HUES48 (cell line): Measurements from ENCODE around the gene SCN1B.
"Not testable (repeated sequence)": the region's sequence is repeated elsewhere in the genome, so short reads cannot be mapped to it uniquely, and the experiment has no call there.

Experiments
- H3K27ac ChIP-seq: one replicate; pipeline ENCODE4 v1.7.0; 2013; ENCODE audit warnings: low read depth, low read length, inconsistent platforms
- H3K27me3 ChIP-seq: 2 replicates; pipeline ENCODE4 v1.6.1; 2013; ENCODE audit warnings: mild to moderate bottlenecking, low read length; ENCODE audit not compliant: control insufficient read depth, insufficient read depth
- H3K36me3 ChIP-seq: 2 replicates; pipeline ENCODE4 v1.6.1; 2013; ENCODE audit warnings: low read length; ENCODE audit not compliant: control insufficient read depth, insufficient read depth
- H3K4me1 ChIP-seq: 2 replicates; pipeline ENCODE4 v1.6.1; 2013; ENCODE audit warnings: mild to moderate bottlenecking, low read length; ENCODE audit not compliant: control insufficient read depth, insufficient read depth
- H3K4me3 ChIP-seq: 2 replicates; pipeline ENCODE4 v1.5.1; 2013; ENCODE audit warnings: mild to moderate bottlenecking, low read depth, low read length
- H3K9ac ChIP-seq: 2 replicates; pipeline ENCODE4 v1.6.1; 2013; ENCODE audit warnings: mild to moderate bottlenecking, low read depth, low read length, moderate library complexity
- H3K9me3 ChIP-seq: 2 replicates; pipeline ENCODE4 v1.6.1; 2013; ENCODE audit warnings: low read length; ENCODE audit not compliant: control insufficient read depth, insufficient read depth

SCN1B gene

GRCh38 chr19:35011737-35012682, 18.3 kb upstream of the SCN1B start:
- Histone ChIP-seq H3K27ac (no peak overlapping the region), H3K36me3 (peaks cover 83% of the 10 kb centered on the region), H3K9ac (no peak overlapping the region), H3K9me3 (no peaks in the 10 kb centered on the region), H3K27me3 (no peaks in the 10 kb centered on the region), H3K4me3 (no peak overlapping the region), H3K4me1 (no peaks in the 10 kb centered on the region)

- H3K27ac ChIP-seq: no peak overlapping the region
- no peaks in the 10 kb centered on the region for H3K9me3 ChIP-seq
- H3K9ac ChIP-seq: no peak overlapping the region
- H3K4me1 ChIP-seq: no peaks in the 10 kb centered on the region
- no peaks in the 10 kb centered on the region for H3K27me3 ChIP-seq
- peaks cover 94% of the 10 kb centered on the region for H3K36me3 ChIP-seq
- H3K4me3 ChIP-seq: no peak overlapping the region
Measured at GRCh38 chr19:35013041-35013819, 17.0 kb upstream of the SCN1B start.

- Histone ChIP-seq H3K9me3 (no peaks in the 10 kb centered on the region), H3K27me3 (no peaks in the 10 kb centered on the region), H3K4me1 (no peaks in the 10 kb centered on the region), H3K27ac (no peak overlapping the region), H3K36me3 (peaks cover 94% of the 10 kb centered on the region), H3K9ac (no peak overlapping the region), H3K4me3 (no peak overlapping the region)
Measured at GRCh38 chr19:35013820-35014754, 16.2 kb upstream of the SCN1B start.

GRCh38 chr19:35014774-35015173, 15.5 kb upstream of the SCN1B start:
- not testable (repeated sequence) for H3K4me1 ChIP-seq, H3K27me3 ChIP-seq, H3K9ac ChIP-seq, H3K4me3 ChIP-seq, H3K9me3 ChIP-seq, H3K27ac ChIP-seq
- H3K36me3 ChIP-seq: peaks cover 94% of the 10 kb centered on the region

- no peaks in the 10 kb centered on the region for H3K4me1 ChIP-seq
- no peak overlapping the region for H3K9ac ChIP-seq
- H3K36me3 ChIP-seq: peaks cover 94% of the 10 kb centered on the region
Measured at GRCh38 chr19:35015270-35015953, 14.9 kb upstream of the SCN1B start.

GRCh38 chr19:35015954-35016351, 14.3 kb upstream of the SCN1B start:
- peaks cover 94% of the 10 kb centered on the region for H3K36me3 ChIP-seq
- H3K4me3 ChIP-seq: no peak overlapping the region
- no peaks in the 10 kb centered on the region for H3K9me3 ChIP-seq
- no peak overlapping the region for H3K27ac ChIP-seq
- H3K9ac ChIP-seq: no peak overlapping the region
- H3K4me1 ChIP-seq: no peaks in the 10 kb centered on the region
- H3K27me3 ChIP-seq: no peaks in the 10 kb centered on the region

More at GRCh38 chr19:35015270-35015953, 14.9 kb upstream of the SCN1B start:
- no peak overlapping the region for H3K4me3 ChIP-seq
- H3K9me3 ChIP-seq: no peaks in the 10 kb centered on the region
- no peaks in the 10 kb centered on the region for H3K27me3 ChIP-seq
- no peak overlapping the region for H3K27ac ChIP-seq

- Histone ChIP-seq H3K9me3 (no peaks in the 10 kb centered on the region), H3K27ac (no peak overlapping the region), H3K4me1 (no peaks in the 10 kb centered on the region), H3K9ac (no peak overlapping the region), H3K4me3 (no peak overlapping the region), H3K36me3 (peaks cover 94% of the 10 kb centered on the region), H3K27me3 (no peaks in the 10 kb centered on the region)
Measured at GRCh38 chr19:35017507-35017906, 12.8 kb upstream of the SCN1B start.

DNA sequence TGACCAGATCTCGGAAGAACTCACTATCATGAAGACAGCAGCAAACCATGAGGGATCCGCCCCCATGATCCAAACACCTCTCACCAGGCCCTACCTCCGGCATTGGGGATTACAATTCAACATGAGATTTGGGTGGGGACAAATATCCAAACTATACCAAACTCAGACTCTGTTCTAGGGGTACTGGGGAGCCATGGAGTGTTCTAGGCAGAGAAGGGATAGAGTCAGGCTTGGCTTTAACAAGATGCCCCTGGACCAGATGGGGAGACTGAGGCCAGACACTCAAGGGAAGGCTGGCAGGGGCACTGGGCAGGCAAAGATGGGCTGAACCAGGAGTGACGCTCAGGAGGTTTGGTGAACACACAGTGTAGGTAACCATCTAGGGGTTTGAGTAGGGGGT, 11.9 kb upstream of the SCN1B start:
- no peaks in the 10 kb centered on the region for H3K9me3 ChIP-seq
- no peak overlapping the region for H3K27ac ChIP-seq
- peaks cover 97% of the 10 kb centered on the region for H3K36me3 ChIP-seq
- H3K4me1 ChIP-seq: no peaks in the 10 kb centered on the region
- no peak overlapping the region for H3K4me3 ChIP-seq
- H3K9ac ChIP-seq: no peak overlapping the region
- H3K27me3 ChIP-seq: no peaks in the 10 kb centered on the region

DNA sequence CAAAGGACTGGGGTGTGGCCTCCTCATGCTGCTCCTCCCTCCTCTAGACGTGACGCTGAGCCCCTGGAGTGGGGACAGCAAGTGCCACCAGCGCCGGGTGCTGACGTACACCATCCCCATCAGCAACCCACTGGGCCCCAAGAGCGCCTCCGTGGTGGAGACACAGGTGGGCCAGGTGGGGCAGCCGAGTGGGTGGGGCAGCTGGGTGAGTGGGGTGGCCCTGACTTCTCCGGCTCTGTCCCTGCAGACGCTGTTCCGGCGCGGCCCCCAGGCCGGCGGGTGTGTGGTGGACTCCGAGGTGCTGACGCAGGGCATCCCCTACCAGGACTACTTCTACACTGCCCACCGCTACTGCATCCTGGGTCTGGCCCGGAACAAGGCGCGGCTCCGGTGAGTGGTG, 11.1 kb upstream of the SCN1B start:
- Histone ChIP-seq H3K9ac (no peak overlapping the region), H3K9me3 (no peaks in the 10 kb centered on the region), H3K27ac (no peak overlapping the region), H3K4me3 (no peak overlapping the region), H3K36me3 (peaks cover 97% of the 10 kb centered on the region), H3K4me1 (no peaks in the 10 kb centered on the region), H3K27me3 (no peaks in the 10 kb centered on the region)

GRCh38 chr19:35021016-35021415, 9.3 kb upstream of the SCN1B start:
- H3K4me3 ChIP-seq: no peak overlapping the region
- H3K36me3 ChIP-seq: peaks cover 97% of the 10 kb centered on the region
- H3K27ac ChIP-seq: no peak overlapping the region
- H3K9ac ChIP-seq: no peak overlapping the region
- H3K27me3 ChIP-seq: no peaks in the 10 kb centered on the region
- no peaks in the 10 kb centered on the region for H3K4me1 ChIP-seq
- no peaks in the 10 kb centered on the region for H3K9me3 ChIP-seq
